Subcutaneous adipose tissue (tissue), 4 donors: Measurements from ENCODE around the gene ESYT3. TPM values are rescaled to one million over a fixed set of nuclear protein-coding genes. Genes with fewer than 3 reads are reported as not detected.

Source experiments
- CTCF ChIP-seq: fragments of 450-650 bp; IDR thresholded peaks from one replicate; pipeline ENCODE4 v1.5.1; 2016; ENCODE audit warnings: low read depth, mild to moderate bottlenecking, control low read depth, antibody characterized with exemption, moderate library complexity
- total RNA-seq, 4 donors: library from RNA; depleted of rRNA; stranded (reverse); fragments of >200 nt; gene quantifications; one replicate each; pipeline ENCODE4 v1.1.0, GENCODE V29; 2016

ESYT3 gene
- total RNA-seq, 4 donors from 2014 or later, result 0.17 to 0.44 TPM; not detected in 2

- TF ChIP-seq CTCF, result no peak
These were observed 38.3 kb upstream of the ESYT3 start for GRCh38 chr3:138395865-138396751.

- TF ChIP-seq CTCF, result no peak
These were observed 37.5 kb upstream of the ESYT3 start for GRCh38 chr3:138396752-138397410.

- TF ChIP-seq CTCF, result no peak
These were observed 36.4 kb upstream of the ESYT3 start for GRCh38 chr3:138397983-138398382.

GRCh38 chr3:138398791-138399575 is 35.4 kb upstream of the ESYT3 start:
- TF ChIP-seq CTCF, result no peak

- no peak for TF ChIP-seq CTCF
These were observed 34.6 kb upstream of the ESYT3 start for GRCh38 chr3:138399766-138400165.

- no peak for TF ChIP-seq CTCF
These were observed 33.8 kb upstream of the ESYT3 start for GRCh38 chr3:138400651-138401070.

GRCh38 chr3:138401834-138402233 is 32.6 kb upstream of the ESYT3 start:
- no peak for TF ChIP-seq CTCF
